Fibroblast of villous mesenchyme (primary cell): ENCODE results near the gene FLYWCH1. TPM values are rescaled to one million over a fixed set of nuclear protein-coding genes. Genes with fewer than 3 reads are reported as not detected.

Source experiments
- DNase-seq: peaks from one replicate; pipeline ENCODE4 v3.0.0-alpha.2; 2010; ENCODE audit warnings: low read depth
- H3K4me3 ChIP-seq: 2 replicates; pipeline ENCODE4 v1.5.1; 2011; ENCODE audit warnings: low read depth, mild to moderate bottlenecking, low read length
- CTCF ChIP-seq: IDR thresholded peaks from 2 replicates; pipeline ENCODE4 v1.5.1; 2012; ENCODE audit warnings: low read depth, mild to moderate bottlenecking, low read length; ENCODE audit not compliant: insufficient read depth
- total RNA-seq: library from RNA; depleted of rRNA; stranded (reverse); fragments of >200 nt; gene quantifications from 2 replicates; pipeline ENCODE4 v1.2.3, GENCODE V29; 2012

FLYWCH1 gene
- 25.9 and 28.3 TPM in 2 replicates for total RNA-seq

- H3K4me3 ChIP-seq, result peak within 1 kb of the TSS; percentile 81
- DNase-seq, result peak; percentile 98
- TF ChIP-seq CTCF, result no peak
Observed at GRCh38 chr16:2911638-2912329, at the start of gene FLYWCH1. Gene FLYWCH1, plus strand, starts transcription at chr16:2911931. Its CDS starts 17,755 bp downstream, at chr16:2929686.

GRCh38 chr16:2865651-2866050, 46.1 kb upstream of the FLYWCH1 start:
- TF ChIP-seq CTCF, result no peak
- no peak for DNase-seq
- no peak overlapping the region for H3K4me3 ChIP-seq

- no peak for DNase-seq
- H3K4me3 ChIP-seq, result no peak overlapping the region
- TF ChIP-seq CTCF, result no peak
Observed at GRCh38 chr16:2866431-2866830, 45.3 kb upstream of the FLYWCH1 start.

GRCh38 chr16:2867661-2867986, 44.1 kb upstream of the FLYWCH1 start:
- no peak for DNase-seq

GRCh38 chr16:2867987-2868789, 43.5 kb upstream of the FLYWCH1 start:
- peak; percentile 94 for DNase-seq
- H3K4me3 ChIP-seq, result peak overlapping the region; percentile 68
- peak; percentile 96 for TF ChIP-seq CTCF

More at GRCh38 chr16:2867661-2867986, 44.1 kb upstream of the FLYWCH1 start:
- peak overlapping the region; percentile 68 for H3K4me3 ChIP-seq
- TF ChIP-seq CTCF, result no peak

GRCh38 chr16:2871926-2872325, 39.8 kb upstream of the FLYWCH1 start:
- H3K4me3 ChIP-seq, result no peak overlapping the region
- DNase-seq, result no peak
- TF ChIP-seq CTCF, result no peak
